Activated naive CD8-positive, alpha-beta T cell (primary cell): ENCODE results near the gene DENND1A.
"Not testable (repeated sequence)": the region's sequence is repeated elsewhere in the genome, so short reads cannot be mapped to it uniquely, and the experiment has no call there.

Experiments used
- H3K27ac Mint-ChIP-seq: one replicate; pipeline ENCODE4 v1.8.0; 2021; ENCODE audit warnings: mixed read lengths
- H3K27me3 Mint-ChIP-seq: one replicate; pipeline ENCODE4 v1.8.0; 2021; ENCODE audit warnings: mixed read lengths
- H3K36me3 Mint-ChIP-seq: one replicate; pipeline ENCODE4 v1.8.0; 2021; ENCODE audit warnings: mixed read lengths
- H3K4me1 Mint-ChIP-seq: one replicate; pipeline ENCODE4 v1.8.0; 2021; ENCODE audit warnings: low read depth, mixed read lengths
- H3K4me3 Mint-ChIP-seq: one replicate; pipeline ENCODE4 v1.8.0; 2021; ENCODE audit warnings: mild to moderate bottlenecking, mixed read lengths
- H3K9me3 Mint-ChIP-seq: one replicate; pipeline ENCODE4 v1.8.0; 2021; ENCODE audit warnings: low read depth, mixed read lengths

DENND1A gene

DNA sequence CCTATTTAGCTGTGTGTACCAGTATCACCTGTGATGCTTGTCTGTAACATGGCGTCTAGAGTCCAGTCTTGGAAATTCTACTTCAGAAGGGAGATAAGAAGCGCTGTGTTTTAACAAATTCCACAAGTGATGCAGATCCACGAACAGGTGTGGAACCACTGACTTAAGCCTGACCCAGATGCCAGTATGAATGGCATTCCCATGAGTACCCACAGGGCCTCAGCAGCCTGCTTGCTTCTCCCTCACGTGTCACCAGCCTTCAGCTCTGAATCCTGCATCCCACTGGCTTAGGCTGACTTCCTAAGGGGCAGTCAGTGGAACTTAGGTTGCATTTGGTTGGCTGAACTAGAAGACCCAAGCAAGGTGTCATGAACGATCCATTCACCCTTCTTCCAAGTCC lies 8.5 kb upstream of the DENND1A start:
- H3K4me1 Mint-ChIP-seq = no peaks in the 10 kb centered on the region
- peaks cover 13% of the 10 kb centered on the region for H3K27me3 Mint-ChIP-seq
- no peak overlapping the region for H3K27ac Mint-ChIP-seq

DNA sequence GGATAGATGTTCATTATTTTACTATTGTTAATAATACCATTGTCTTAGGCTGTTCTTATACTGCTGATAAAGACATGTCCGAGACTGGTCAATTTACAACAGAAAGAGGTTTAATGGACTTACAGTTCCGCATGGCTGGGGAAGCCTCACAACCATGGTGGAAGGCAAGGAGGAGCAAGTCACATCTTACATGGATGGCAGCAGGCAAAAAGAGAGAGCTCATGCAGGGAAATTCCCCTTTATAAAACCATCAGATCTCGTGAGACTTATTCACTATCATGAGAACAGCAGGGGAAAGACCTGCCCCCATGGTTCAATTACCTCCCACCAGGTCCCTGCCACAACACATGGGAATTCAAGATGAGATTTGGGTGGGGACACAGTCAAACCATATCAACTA lies 6.6 kb upstream of the DENND1A start:
- not testable (repeated sequence) for H3K9me3 Mint-ChIP-seq, H3K36me3 Mint-ChIP-seq, H3K4me3 Mint-ChIP-seq, H3K27ac Mint-ChIP-seq, H3K4me1 Mint-ChIP-seq
- H3K27me3 Mint-ChIP-seq = peaks cover 13% of the 10 kb centered on the region

More for the DNA sequence above, 8.5 kb upstream of the DENND1A start:
- Mint-ChIP-seq H3K9me3 (peaks cover 4% of the 10 kb centered on the region), H3K36me3 (peaks cover 3% of the 10 kb centered on the region), H3K4me3 (no peak overlapping the region)

DNA sequence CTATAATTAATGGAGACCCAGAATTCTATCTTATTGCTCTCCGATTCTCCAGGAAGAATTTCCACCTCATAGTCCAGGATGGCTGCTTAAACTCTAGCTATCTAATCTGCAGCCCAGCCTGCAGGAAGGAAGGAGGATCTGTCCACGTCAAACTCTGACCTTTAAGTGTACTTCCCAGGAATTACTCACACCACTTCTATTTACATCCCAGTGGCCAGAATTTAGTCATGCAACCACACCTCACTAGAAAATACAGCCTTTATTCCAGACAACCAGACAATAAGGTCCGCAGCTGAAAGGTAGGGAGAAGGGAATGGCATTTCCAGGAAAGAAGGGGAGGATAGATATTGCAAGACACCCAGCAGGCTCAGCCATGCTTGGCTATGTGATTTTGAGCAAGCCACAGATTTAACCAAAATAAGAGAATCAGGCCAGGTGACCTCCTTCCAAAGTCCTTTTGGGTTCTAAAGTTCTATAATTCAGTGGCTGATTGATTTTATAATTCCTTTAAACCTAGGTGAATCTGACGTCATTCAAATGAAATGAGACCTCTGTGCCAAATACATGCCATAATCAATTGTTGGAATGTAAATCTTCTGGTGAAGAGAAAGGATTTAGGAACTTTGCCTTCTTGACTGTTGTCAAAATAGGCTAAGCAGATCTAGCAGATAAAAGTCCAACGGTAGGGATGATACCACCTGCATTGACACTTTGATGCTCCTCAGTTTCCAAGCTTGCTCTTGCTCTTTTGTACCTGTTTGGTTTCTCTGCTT lies 3.7 kb upstream of the DENND1A start:
- Mint-ChIP-seq H3K4me3 (no peak overlapping the region), H3K36me3 (peaks cover 3% of the 10 kb centered on the region), H3K27ac (no peak overlapping the region), H3K27me3 (peaks cover 9% of the 10 kb centered on the region), H3K4me1 (peaks cover 11% of the 10 kb centered on the region), H3K9me3 (peaks cover 4% of the 10 kb centered on the region)

DNA sequence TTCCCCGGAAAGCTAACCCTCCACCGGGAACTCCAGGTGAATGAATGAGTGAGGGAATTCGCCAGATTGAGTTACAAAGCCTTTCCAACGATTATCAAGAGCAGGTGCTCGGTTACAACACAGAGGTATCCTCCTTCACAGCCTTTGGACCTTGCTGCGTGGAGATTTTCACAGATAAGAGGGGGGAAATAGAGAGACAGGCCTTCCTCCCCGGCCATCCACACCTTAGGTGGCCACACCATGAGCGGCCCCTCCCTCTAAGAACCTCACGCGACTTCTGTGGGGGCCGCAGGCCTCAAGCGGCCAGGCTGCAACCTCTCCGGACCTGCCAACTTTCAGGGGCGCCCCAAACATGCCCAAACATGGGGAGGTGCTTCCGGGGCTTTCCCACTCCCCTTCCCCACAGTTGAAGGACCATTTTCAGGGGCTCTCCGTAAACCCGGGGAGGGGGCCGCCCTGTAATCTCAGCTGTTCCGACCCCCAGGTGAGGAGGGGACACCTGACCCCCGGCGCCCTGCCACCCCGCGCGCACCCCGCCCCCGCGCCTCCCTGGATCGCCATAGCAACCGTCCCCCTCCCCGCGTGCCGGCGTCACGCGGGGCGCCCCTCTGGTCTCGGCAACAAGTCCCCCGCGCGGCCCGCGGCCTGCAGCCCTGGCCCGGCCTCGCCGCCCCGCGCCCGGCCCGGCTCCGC lies 603 bp downstream of the DENND1A start:
- Mint-ChIP-seq H3K4me1 (peaks cover 36% of the 10 kb centered on the region), H3K9me3 (no peaks in the 10 kb centered on the region), H3K36me3 (no peaks in the 10 kb centered on the region), H3K27ac (peak overlapping the region; percentile 86), H3K4me3 (peak overlapping the region; percentile 90), H3K27me3 (no peaks in the 10 kb centered on the region)

DNA sequence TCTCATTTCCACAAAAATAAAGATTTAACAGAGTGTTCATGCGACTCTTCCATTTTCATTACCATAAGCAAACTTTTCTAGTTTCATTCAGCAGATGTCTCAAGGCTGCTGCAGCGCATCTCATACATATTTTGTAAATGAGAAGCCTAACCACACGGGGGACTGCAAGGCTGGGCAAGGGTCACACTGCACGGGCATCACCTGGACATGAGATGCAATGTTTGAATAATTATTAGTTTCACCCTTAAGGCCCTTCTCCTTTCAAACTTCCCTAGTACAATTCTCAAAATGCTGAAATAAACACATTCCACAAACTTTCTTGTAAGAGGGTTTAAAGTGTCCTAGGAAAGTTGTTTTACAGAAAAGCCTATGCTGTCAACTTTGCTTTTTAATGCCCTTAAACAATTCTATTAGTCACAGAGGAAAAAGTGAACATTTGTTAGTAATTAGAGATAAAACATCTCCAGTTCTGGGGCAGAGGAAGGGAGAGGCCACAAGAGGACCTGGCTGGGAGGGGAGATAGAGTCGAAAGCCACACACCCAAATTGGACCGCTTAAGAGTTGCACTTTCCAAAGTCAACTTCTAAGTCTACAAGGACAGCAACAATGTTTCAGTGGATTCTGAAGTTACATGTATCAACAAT lies 1.3 kb downstream of the DENND1A start:
- Mint-ChIP-seq H3K4me3 (peak overlapping the region; percentile 90), H3K4me1 (peaks cover 36% of the 10 kb centered on the region), H3K27ac (peak overlapping the region; percentile 86)

DNA sequence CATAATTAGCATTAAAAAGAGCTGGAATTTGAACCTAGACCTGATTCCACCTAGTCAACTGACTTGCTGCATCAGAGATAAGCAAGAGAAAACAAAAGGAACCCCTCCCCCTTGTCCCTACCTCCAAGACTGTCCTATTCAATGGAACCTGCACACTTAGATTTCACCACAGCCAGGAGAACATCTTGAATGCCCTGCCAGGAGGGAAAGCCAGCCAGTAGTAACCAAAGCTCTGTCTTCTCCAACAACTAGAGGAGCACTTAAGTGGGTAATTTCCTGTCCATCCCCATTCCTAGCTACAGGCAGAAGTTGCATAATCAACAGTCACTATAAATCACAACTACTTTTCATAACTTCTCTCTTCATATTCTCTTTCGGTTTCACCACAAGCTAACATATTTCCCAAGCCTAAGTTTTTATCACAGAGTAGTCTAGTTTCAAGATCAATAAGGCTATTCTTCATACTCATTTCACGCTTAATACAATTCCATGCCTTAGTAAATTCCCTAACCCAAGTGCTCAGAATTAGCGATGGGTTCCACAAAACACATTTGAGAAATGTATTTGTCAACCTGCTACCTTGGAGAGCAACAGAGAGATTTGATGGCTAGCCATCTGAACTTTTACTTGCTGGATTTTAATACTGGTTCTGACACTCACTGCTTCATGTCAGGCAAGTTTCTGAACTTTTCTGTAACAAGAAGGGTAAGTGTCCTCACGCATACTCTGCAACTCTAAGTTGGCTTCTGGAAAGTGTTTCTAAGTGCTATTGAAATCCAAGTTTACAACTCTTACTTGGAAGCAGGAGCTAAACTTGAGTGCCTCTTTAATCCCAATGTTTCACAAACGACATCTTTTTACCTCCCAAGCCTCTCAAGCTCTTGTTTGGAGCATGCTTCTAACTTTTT lies 2.0 kb downstream of the DENND1A start:
- Mint-ChIP-seq H3K27ac (peak overlapping the region; percentile 86), H3K4me3 (peak overlapping the region; percentile 90), H3K9me3 (no peaks in the 10 kb centered on the region), H3K36me3 (peaks cover 3% of the 10 kb centered on the region), H3K4me1 (peaks cover 36% of the 10 kb centered on the region), H3K27me3 (no peaks in the 10 kb centered on the region)

More for the DNA sequence above, 1.3 kb downstream of the DENND1A start:
- Mint-ChIP-seq H3K27me3 (no peaks in the 10 kb centered on the region), H3K9me3 (no peaks in the 10 kb centered on the region), H3K36me3 (peaks cover 2% of the 10 kb centered on the region)

DNA sequence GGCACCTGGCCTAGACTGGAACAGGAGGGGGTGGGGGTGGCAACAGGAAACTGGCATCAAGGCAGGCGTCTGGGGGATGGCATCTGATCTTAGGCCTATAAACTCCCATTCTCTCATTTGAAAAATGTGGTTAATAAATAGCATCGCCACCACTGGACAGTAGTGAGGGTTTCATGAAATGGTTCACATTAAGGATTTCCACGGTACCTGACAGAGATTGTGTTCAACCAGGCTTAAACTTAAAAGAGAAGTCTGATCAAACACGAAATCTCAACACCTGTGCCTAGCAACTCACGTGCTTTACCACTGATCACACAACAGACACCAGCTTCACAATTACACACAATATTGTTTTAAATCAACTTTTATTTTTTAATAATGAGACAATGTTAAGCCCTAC lies 3.0 kb downstream of the DENND1A start:
- no peaks in the 10 kb centered on the region for H3K27me3 Mint-ChIP-seq
- peak overlapping the region; percentile 19 for H3K27ac Mint-ChIP-seq
- no peaks in the 10 kb centered on the region for H3K9me3 Mint-ChIP-seq
- peaks cover 3% of the 10 kb centered on the region for H3K36me3 Mint-ChIP-seq
- peak overlapping the region; percentile 90 for H3K4me3 Mint-ChIP-seq
- peaks cover 36% of the 10 kb centered on the region for H3K4me1 Mint-ChIP-seq

DNA sequence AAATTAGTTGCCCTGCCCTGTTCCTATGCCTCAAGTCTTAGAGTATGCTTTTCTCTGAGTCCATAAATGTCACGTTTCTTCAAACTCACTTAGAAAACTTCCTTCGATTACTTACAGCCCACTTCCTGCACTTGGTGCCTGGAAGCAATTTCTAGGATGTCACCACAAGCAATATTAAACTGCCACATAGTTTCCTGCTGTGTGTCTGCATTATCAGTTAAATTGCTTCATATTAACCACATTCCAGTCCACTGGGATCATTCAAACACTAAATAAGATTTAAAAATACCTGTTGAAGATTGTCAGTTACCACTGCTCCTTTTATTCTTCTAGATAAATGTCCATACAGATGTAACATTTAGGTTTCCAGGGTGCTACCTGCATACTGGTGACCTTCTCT lies 4.1 kb downstream of the DENND1A start:
- H3K4me1 Mint-ChIP-seq = peaks cover 39% of the 10 kb centered on the region
- H3K27me3 Mint-ChIP-seq = no peaks in the 10 kb centered on the region
- H3K36me3 Mint-ChIP-seq = peaks cover 3% of the 10 kb centered on the region
- no peaks in the 10 kb centered on the region for H3K9me3 Mint-ChIP-seq
- no peak overlapping the region for H3K27ac Mint-ChIP-seq
- no peak overlapping the region for H3K4me3 Mint-ChIP-seq

DNA sequence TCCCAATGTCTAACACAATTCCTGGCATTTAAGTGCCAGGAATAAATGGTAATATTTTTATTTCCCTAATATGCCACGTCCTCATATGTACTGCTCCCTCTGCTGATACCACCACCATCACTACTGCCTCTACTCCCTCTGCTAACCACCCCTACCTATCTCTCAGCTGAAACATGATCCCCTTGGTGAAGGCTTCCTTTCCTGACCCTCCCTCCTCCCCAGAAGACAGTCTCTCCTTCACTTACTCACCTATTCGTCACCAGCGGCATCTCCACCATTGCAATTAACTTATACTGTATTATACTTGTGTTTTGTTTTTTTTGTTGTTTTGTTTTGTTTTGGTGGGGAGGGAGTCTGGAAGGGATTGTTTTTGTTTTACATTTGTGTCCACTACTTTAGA lies 4.8 kb downstream of the DENND1A start:
- no peak overlapping the region for H3K4me3 Mint-ChIP-seq

DNA sequence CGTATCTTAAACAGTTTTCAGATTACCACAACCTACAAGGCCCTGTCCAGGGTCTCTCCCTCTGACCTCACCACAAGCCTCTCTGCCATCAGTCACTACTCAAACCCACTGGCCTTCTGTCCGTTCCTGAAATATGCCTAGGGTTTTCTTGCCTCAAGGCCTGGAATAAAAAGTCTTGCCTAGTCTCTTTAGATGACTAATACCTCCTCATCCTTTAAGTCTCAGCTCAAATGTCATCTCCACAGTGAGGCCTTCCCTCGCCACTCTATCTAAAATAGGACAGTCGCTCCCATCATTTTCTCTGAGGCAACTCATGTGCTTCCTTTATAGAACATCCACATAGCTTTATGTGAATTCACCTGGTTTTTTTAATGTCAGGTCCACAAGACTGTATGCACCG lies 5.2 kb downstream of the DENND1A start:
- Mint-ChIP-seq H3K4me1 (peaks cover 34% of the 10 kb centered on the region), H3K36me3 (peaks cover 3% of the 10 kb centered on the region), H3K4me3 (no peak overlapping the region), H3K27me3 (no peaks in the 10 kb centered on the region), H3K9me3 (no peaks in the 10 kb centered on the region), H3K27ac (no peak overlapping the region)

More for the DNA sequence above, 4.8 kb downstream of the DENND1A start:
- Mint-ChIP-seq H3K36me3 (peaks cover 3% of the 10 kb centered on the region), H3K27ac (no peak overlapping the region), H3K4me1 (peaks cover 34% of the 10 kb centered on the region), H3K27me3 (no peaks in the 10 kb centered on the region), H3K9me3 (no peaks in the 10 kb centered on the region)

DNA sequence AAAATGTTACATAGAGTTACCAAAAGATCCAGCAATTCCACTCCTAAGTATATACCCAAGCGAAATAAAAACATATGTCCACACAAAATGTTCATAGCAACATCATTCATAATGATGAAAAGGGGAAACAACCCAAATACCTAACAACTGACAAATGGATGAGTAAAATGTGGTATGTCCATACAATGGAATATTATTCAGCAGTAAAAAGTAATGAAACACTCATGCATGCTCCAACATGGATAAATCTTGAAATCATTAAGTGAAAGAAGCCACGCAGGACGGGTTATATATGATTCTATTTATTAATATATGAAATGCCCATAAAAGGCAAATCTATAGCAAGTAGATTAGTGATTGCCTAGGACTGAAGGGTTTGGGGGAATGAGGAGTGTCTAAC lies 6.0 kb downstream of the DENND1A start:
- H3K4me1 Mint-ChIP-seq = peaks cover 31% of the 10 kb centered on the region
- H3K27ac Mint-ChIP-seq = no peak overlapping the region
- H3K4me3 Mint-ChIP-seq = no peak overlapping the region
- peaks cover 3% of the 10 kb centered on the region for H3K36me3 Mint-ChIP-seq
- no peaks in the 10 kb centered on the region for H3K9me3 Mint-ChIP-seq
- no peaks in the 10 kb centered on the region for H3K27me3 Mint-ChIP-seq

DNA sequence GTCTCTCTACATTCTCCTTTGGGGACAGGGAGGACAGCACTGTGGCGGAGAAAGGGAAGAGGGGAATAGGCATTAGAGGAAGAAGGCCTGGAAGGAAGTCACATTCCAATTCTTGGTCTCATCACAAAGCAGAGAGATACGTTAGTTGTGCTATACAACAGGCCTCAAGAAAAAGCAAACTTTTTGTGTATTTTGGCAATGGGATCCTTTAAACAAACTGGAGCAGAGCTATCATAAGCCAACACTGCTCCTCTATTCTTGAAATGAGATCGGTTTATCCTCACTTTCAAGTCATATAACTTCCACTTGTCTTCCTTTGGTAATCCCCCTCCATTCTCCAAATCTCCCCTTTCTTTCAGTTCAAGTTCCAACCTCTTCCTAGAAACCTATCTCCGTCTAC lies 6.5 kb downstream of the DENND1A start:
- no peaks in the 10 kb centered on the region for H3K9me3 Mint-ChIP-seq

DNA sequence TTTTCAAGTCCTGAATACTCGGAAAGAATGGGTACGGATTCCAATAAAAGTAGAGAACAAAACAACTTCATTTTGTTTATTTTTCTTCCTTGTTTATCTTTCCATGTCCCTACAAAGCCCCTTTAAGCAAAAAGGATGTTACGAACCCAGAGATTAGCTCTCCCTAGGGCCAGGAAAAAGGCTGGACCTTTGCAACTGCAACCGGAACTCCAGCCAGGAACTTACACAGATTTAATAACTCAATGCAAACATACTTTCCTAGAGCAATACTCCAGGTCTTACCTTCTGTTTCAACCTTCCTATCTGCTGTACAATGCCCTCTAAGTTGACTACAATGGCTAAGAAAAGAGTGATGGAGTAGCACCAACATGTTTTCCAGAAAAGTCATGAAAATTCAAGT lies 7.0 kb downstream of the DENND1A start:
- Mint-ChIP-seq H3K4me1 (peaks cover 21% of the 10 kb centered on the region), H3K27ac (no peak overlapping the region)

More for the DNA sequence above, 6.5 kb downstream of the DENND1A start:
- Mint-ChIP-seq H3K4me1 (peaks cover 26% of the 10 kb centered on the region), H3K27me3 (no peaks in the 10 kb centered on the region), H3K36me3 (peaks cover 5% of the 10 kb centered on the region), H3K27ac (no peak overlapping the region), H3K4me3 (no peak overlapping the region)

DNA sequence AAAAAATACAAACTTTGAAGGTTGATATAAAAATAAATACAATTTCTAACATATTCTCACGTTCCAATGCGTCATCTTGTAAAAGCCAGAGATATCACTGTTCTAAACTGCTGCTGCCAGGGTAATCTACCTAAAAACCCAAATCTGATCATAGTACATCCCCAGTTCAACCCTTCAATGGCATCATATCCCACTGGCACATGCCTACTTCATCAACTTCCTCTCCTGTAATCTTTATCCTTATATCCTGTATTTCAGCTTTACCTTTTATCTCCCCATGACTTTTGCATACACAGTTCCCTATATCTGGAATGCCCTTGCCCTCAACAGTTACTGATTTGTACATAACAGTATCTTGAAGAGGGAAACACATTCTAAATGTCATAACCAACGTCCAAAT lies 7.5 kb downstream of the DENND1A start:
- Mint-ChIP-seq H3K4me1 (peaks cover 17% of the 10 kb centered on the region), H3K9me3 (no peaks in the 10 kb centered on the region), H3K36me3 (peaks cover 7% of the 10 kb centered on the region), H3K4me3 (no peak overlapping the region), H3K27me3 (no peaks in the 10 kb centered on the region), H3K27ac (no peak overlapping the region)

More for the DNA sequence above, 7.0 kb downstream of the DENND1A start:
- Mint-ChIP-seq H3K4me3 (no peak overlapping the region), H3K36me3 (peaks cover 5% of the 10 kb centered on the region), H3K9me3 (no peaks in the 10 kb centered on the region), H3K27me3 (no peaks in the 10 kb centered on the region)
